ENCODE results near the gene TCP11L2.

DNA sequence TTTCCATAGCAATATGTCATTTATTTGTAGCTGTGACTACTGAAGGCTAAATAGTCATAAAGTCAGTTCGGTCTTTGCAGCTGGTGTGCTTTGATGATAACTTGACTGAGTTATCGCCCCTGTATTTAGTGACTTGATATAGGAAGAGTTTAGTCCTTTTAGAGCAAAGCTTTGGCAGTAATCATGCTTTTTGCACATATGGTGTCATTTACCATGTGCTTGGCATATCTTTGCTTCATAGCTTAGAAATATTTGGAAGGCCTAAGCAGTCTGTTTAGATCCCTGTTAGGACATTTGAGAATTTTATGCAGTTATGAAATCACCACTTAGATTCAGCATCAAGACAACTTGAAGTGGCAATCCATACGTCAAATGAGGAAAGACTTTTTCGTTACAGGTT lies 86.6 kb downstream of the TCP11L2 start:
- TF ChIP-seq, protein P1, sequence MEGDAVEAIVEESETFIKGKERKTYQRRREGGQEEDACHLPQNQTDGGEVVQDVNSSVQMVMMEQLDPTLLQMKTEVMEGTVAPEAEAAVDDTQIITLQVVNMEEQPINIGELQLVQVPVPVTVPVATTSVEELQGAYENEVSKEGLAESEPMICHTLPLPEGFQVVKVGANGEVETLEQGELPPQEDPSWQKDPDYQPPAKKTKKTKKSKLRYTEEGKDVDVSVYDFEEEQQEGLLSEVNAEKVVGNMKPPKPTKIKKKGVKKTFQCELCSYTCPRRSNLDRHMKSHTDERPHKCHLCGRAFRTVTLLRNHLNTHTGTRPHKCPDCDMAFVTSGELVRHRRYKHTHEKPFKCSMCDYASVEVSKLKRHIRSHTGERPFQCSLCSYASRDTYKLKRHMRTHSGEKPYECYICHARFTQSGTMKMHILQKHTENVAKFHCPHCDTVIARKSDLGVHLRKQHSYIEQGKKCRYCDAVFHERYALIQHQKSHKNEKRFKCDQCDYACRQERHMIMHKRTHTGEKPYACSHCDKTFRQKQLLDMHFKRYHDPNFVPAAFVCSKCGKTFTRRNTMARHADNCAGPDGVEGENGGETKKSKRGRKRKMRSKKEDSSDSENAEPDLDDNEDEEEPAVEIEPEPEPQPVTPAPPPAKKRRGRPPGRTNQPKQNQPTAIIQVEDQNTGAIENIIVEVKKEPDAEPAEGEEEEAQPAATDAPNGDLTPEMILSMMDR (IDR thresholded peaks at IDR 0.05; ENCODE audit: low read depth, low read length, poor library complexity, severe bottlenecking), result no peak
- no peak for TF ChIP-seq EZH2phosphoT487 (IDR thresholded peaks at IDR 0.05; ENCODE audit: borderline replicate concordance, low read length)

Measured in DOHH2 (cell line).